ENCODE data around the gene PIKFYVE. TPM values are rescaled to one million over a fixed set of nuclear protein-coding genes. Genes with fewer than 3 reads are reported as not detected.

PIKFYVE gene
- total RNA-seq, 1 experiment from 2014 or later, result 34.8 TPM

- in situ Hi-C loops (cut with HindIII; ENCODE audit: low pct_unique_long_range_greater_than_20kb, low sequenced_read_pairs) (loop anchor here (5.0 kb wide), 1 partner anchor 933 kb away; no protein-coding TSS in a partner anchor), intact Hi-C loops (cut with micrococcal nuclease; ENCODE audit: unreplicated experiment) (loop anchor here (5.0 to 10.0 kb wide), 2 partner anchors 1023 to 1796 kb away; partner anchors contain the start of gene MAP2)
- no peak overlapping the region for H3K27ac ChIP-seq (ENCODE audit: low read length)
- H3K4me3 ChIP-seq (ENCODE audit: low read depth in 2 of 2, low read length in 2 of 2), result no peak overlapping the region
- H3K27me3 ChIP-seq (ENCODE audit: control insufficient read depth, insufficient read depth, low read length), result peaks cover 15% of the 10 kb centered on the region
- TF ChIP-seq CTCF (IDR thresholded peaks at IDR 0.05), result no peak
- no peak for TF ChIP-seq TCF7L2 (IDR thresholded peaks at IDR 0.05; ENCODE audit: low read depth, low read length)
- TF ChIP-seq REST (IDR thresholded peaks at IDR 0.05; ENCODE audit: insufficient read depth in 1 of 2, low read depth in 2 of 2, low read length in 1 of 2), result no peak
- TF ChIP-seq SIN3A (IDR thresholded peaks at IDR 0.05; ENCODE audit: borderline replicate concordance, insufficient read depth, low read depth, low read length), result no peak
- TF ChIP-seq POLR2AphosphoS5 (IDR thresholded peaks at IDR 0.05; ENCODE audit: low read depth, low read length), result no peak
- POLR2A ChIA-PET, result no interaction called here
- ATAC-seq (no peak), DNase-seq (ENCODE audit: low read depth, low spot score) (no peak)
- CTCF ChIA-PET, result no interaction called here
- H3K36me3 ChIP-seq (ENCODE audit: control insufficient read depth, insufficient read depth, low read length), result no peaks in the 10 kb centered on the region
- no peaks in the 10 kb centered on the region for H3K4me1 ChIP-seq (ENCODE audit: control insufficient read depth, insufficient read depth, low read length)
- BruUV-seq (replicated peaks), result no TSS peak
- no peaks in the 10 kb centered on the region for H3K9me3 ChIP-seq (ENCODE audit: control insufficient read depth, insufficient read depth, low read depth, low read length)
These were observed 133.1 kb downstream of the PIKFYVE start for GRCh38 chr2:208399201-208399600.

GRCh38 chr2:208406474-208407451, 140.7 kb downstream of the PIKFYVE start, which contains the start of gene PTH2R:
TSS of gene PTH2R (plus strand) at chr2:208406792. CDS start at chr2:208407044, 252 bp downstream.
- Histone ChIP-seq H3K9me3 (ENCODE audit: control insufficient read depth, insufficient read depth, low read depth, low read length) (no peaks in the 10 kb centered on the region), H3K4me3 (ENCODE audit: low read depth in 2 of 2, low read length in 2 of 2) (peak within 1 kb of the TSS; percentile 26 to 34), H3K36me3 (ENCODE audit: control insufficient read depth, insufficient read depth, low read length) (no peaks in the 10 kb centered on the region), H3K27me3 (ENCODE audit: control insufficient read depth, insufficient read depth, low read length) (peaks cover 52% of the 10 kb centered on the region), H3K27ac (ENCODE audit: low read length) (no peak within 1 kb of the TSS), H3K4me1 (ENCODE audit: control insufficient read depth, insufficient read depth, low read length) (no peaks in the 10 kb centered on the region)
- BruUV-seq (replicated peaks), result no TSS peak
- intact Hi-C loops (cut with micrococcal nuclease; ENCODE audit: unreplicated experiment), result loop anchor here (2.0 to 10.0 kb wide), 3 partner anchors 801 to 1158 kb away; no protein-coding TSS in a partner anchor
- POLR2A ChIA-PET, result no interaction called here
- TF ChIP-seq SIN3A (IDR thresholded peaks at IDR 0.05; ENCODE audit: borderline replicate concordance, insufficient read depth, low read depth, low read length), result no peak
- TF ChIP-seq CTCF (IDR thresholded peaks at IDR 0.05), result 0 out of 2 replicates have a peak, but pooled peaks have one; percentile 9
- no peak for TF ChIP-seq REST (IDR thresholded peaks at IDR 0.05; ENCODE audit: insufficient read depth in 1 of 2, low read depth in 2 of 2, low read length in 1 of 2)
- CTCF ChIA-PET, result interaction anchor here (0.6 to 1.3 kb wide), 6 partner anchors 11 to 1017 kb away, joined by 3 to 7 read pairs (median 4); partner anchors contain the start of gene MAP2
- DNase-seq (ENCODE audit: low read depth, low spot score), result no peak
- in situ Hi-C loops (cut with HindIII; ENCODE audit: low pct_unique_long_range_greater_than_20kb, low sequenced_read_pairs), result no loop called here
- ATAC-seq, result peak; percentile 68
